Thyroid gland (tissue), 4 donors: Measurements from ENCODE around the gene ZNF423.

Experiments used
- CTCF ChIP-seq, 6 experiments: fragments of 200-600 bp in 3 of 6; fragments of 450-650 bp in 3 of 6; sonication (generic) in 3 of 6; IDR thresholded peaks; one replicate each; pipeline ENCODE4 v1.5.1; 2016 to 2019; ENCODE audit warnings: antibody characterized with exemption in 6 of 6, mild to moderate bottlenecking in 2 of 6, inconsistent platforms in 1 of 6, moderate library complexity in 1 of 6
- POLR2A ChIP-seq, 2 donors: fragments of 450-650 bp; IDR thresholded peaks; one replicate each; pipeline ENCODE4 v1.6.1; 2017; ENCODE audit warnings: antibody characterized with exemption in 2 of 2, mild to moderate bottlenecking in 2 of 2, moderate library complexity in 1 of 2

GRCh38 chr16:49530427-49530970 lies 325.4 kb downstream of the ZNF423 start:
- TF ChIP-seq CTCF (IDR thresholded peaks at IDR 0.05): no peak
- no peak for TF ChIP-seq POLR2A (IDR thresholded peaks at IDR 0.05)
